Effector memory CD4-positive, alpha-beta T cell (primary cell): ENCODE measurements around the gene GPR27.

ENCODE experiments used
- DNase-seq, 3 donors: peaks; one replicate each; pipeline ENCODE4 v3.0.0-alpha.2; 2020
- H3K27ac ChIP-seq: 2 replicates; pipeline ENCODE4 v1.7.0; 2013; ENCODE audit warnings: mild to moderate bottlenecking, low read length, moderate library complexity; ENCODE audit not compliant: insufficient read depth, poor library complexity, severe bottlenecking
- H3K27me3 ChIP-seq: replicated peaks from 2 replicates; pipeline ENCODE4 v1.7.0; 2013; ENCODE audit warnings: mild to moderate bottlenecking, low read length; ENCODE audit not compliant: insufficient read depth, control insufficient read depth, poor library complexity, severe bottlenecking
- H3K36me3 ChIP-seq: 2 replicates; pipeline ENCODE4 v1.7.0; 2013; ENCODE audit warnings: mild to moderate bottlenecking, low read length, moderate library complexity; ENCODE audit not compliant: control insufficient read depth, insufficient read depth
- H3K4me1 ChIP-seq: 2 replicates; pipeline ENCODE4 v1.7.0; 2013; ENCODE audit warnings: low read length, mild to moderate bottlenecking; ENCODE audit not compliant: control insufficient read depth, insufficient read depth, poor library complexity, severe bottlenecking
- H3K4me3 ChIP-seq: 2 replicates; pipeline ENCODE4 v1.7.0; 2013; ENCODE audit warnings: low read length, low read depth, mild to moderate bottlenecking; ENCODE audit not compliant: insufficient read depth, poor library complexity, severe bottlenecking
- H3K9me3 ChIP-seq: 2 replicates; pipeline ENCODE4 v1.7.0; 2013; ENCODE audit warnings: mild to moderate bottlenecking, low read length, moderate library complexity; ENCODE audit not compliant: control insufficient read depth

Gene GPR27

DNA sequence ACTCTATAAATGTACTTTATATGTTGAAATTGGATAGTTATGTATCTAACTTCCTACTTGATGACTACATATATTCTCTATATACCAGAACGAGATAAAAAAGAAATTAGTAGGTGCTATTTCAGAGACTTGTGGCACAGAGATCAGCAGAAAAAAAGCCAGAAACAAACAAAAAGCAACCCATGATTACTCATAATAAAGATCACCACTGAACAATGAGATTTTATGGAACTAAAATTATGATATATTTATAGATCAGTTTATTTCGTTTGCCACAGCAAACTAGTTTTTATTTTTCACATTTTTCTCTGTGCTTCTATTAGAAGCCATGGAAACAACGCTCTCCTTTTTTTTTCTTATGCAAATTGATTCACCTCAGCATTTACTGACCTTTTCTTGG is 46.4 kb downstream of the GPR27 start:
- Histone ChIP-seq H3K27ac (no peak overlapping the region), H3K9me3 (no peaks in the 10 kb centered on the region), H3K27me3 (no peaks in the 10 kb centered on the region), H3K4me1 (no peaks in the 10 kb centered on the region), H3K4me3 (no peak overlapping the region), H3K36me3 (no peaks in the 10 kb centered on the region)
- no peak for DNase-seq

DNA sequence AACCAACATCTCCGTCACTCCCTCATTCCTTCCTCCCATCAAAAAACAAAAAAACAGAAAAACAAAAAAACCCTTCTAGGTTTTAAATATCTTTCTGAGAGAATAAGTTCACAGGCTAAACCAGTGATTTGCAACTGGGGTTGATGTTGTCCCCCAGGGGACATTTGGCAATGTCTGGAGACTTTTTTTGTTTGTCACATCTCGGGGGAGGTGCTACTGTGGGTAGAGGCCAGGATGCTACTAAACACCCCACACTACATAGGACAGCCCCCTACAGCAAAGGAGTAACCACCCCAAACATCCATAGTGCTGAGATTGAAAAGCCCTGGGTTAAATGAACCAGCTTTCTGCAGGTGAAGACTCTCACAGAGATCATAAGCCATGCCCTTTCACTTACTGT is 48.3 kb downstream of the GPR27 start:
- DNase-seq: no peak
- Histone ChIP-seq H3K27ac (no peak overlapping the region), H3K36me3 (no peaks in the 10 kb centered on the region), H3K9me3 (no peaks in the 10 kb centered on the region), H3K4me1 (no peaks in the 10 kb centered on the region), H3K27me3 (no peaks in the 10 kb centered on the region), H3K4me3 (no peak overlapping the region)

DNA sequence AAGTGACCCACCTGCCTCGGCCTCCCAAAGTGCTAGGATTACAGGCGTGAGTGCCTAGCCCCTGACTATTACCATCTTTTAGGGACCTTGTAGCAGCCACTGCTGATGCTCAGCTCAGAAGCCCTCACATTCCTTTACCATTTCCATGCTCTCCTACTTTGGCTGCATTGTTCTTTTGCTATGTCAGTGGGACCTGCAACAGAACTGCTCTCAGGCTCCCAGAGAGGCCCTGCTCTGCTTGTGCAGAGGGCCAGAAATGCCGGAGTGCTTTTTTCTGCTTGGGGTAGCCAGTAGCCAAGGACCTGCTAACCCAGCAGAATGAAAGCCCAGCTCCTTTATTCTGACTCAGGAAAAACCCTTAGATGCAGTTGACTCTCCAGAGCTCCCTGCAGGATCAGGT is 49.6 kb downstream of the GPR27 start:
- Histone ChIP-seq H3K4me3 (no peak overlapping the region), H3K9me3 (no peaks in the 10 kb centered on the region), H3K36me3 (no peaks in the 10 kb centered on the region), H3K27ac (no peak overlapping the region), H3K27me3 (no peaks in the 10 kb centered on the region), H3K4me1 (no peaks in the 10 kb centered on the region)
- no peak for DNase-seq

DNA sequence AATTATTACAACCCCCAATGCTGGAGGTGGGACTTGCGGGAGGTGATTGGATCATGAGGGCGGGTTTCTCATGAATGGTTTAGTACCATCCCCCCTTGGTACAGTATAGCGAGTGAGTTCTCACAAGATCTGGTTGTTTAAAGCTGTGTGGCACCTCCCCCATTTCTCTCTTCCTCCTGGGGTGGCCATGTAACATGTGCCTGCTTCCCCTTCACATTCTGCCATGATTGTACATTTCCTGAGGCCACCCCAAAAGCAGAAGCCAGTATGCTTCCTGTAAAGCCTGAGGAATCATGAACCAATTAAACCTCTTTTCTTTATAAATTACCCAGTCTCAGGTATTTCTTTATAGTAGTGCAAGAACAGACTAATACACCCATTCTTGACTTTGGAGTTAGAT is 51.5 kb downstream of the GPR27 start:
- no peaks in the 10 kb centered on the region for H3K9me3 ChIP-seq
- no peaks in the 10 kb centered on the region for H3K4me1 ChIP-seq
- H3K27ac ChIP-seq: no peak overlapping the region
- H3K36me3 ChIP-seq: no peaks in the 10 kb centered on the region
- DNase-seq: no peak
- H3K4me3 ChIP-seq: no peak overlapping the region
- no peaks in the 10 kb centered on the region for H3K27me3 ChIP-seq

DNA sequence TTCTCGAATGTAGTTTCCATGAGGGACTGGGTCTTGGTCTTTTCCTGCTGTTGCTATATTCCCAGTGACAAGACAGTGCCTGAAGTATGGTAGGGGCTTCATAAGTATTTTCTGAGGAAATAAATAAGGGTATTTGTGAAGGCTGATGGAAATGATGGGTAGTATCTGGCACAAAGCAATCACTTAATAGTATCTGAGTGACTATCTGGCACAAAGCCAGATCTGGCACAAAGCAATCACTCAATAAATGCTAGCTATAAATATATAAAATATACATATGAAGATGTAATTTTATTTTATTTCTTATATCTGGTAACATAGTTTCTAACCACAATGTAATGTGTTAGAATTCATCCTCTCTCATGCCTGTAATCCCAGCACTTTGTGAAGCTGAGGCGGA is 52.0 kb downstream of the GPR27 start:
- no peaks in the 10 kb centered on the region for H3K4me1 ChIP-seq
- no peak overlapping the region for H3K27ac ChIP-seq
- H3K9me3 ChIP-seq: no peaks in the 10 kb centered on the region
- no peaks in the 10 kb centered on the region for H3K27me3 ChIP-seq
- H3K36me3 ChIP-seq: no peaks in the 10 kb centered on the region
- DNase-seq: no peak
- H3K4me3 ChIP-seq: no peak overlapping the region
